ENCODE measurements around the gene SNX32.
A peak's percentile ranks its signal among the peaks of the same experiment; 100 is the strongest.

Gene SNX32

GRCh38 chr11:65857853-65858680 lies 24.3 kb downstream of the SNX32 start, which contains the start of gene CFL1:
Gene CFL1, minus strand, starts transcription at chr11:65858180. Its CDS starts 81 bp downstream, at chr11:65858099.
- DNase-seq, result peak; percentile 99

GRCh38 chr11:65858681-65859087 lies 24.9 kb downstream of the SNX32 start:
- no peak for DNase-seq

GRCh38 chr11:65859095-65859811 lies 25.5 kb downstream of the SNX32 start:
- DNase-seq, result peak; percentile 100

GRCh38 chr11:65859812-65860277 lies 26.1 kb downstream of the SNX32 start:
- no peak for DNase-seq

GRCh38 chr11:65860278-65861164 lies 26.8 kb downstream of the SNX32 start, which contains the start of gene MUS81:
Gene MUS81, plus strand, starts transcription at chr11:65860433. Its CDS starts 321 bp downstream, at chr11:65860754.
- DNase-seq, result peak; percentile 100

- no peak for DNase-seq
Measured at GRCh38 chr11:65861165-65861505, 27.4 kb downstream of the SNX32 start.

GRCh38 chr11:65861533-65862183 lies 27.9 kb downstream of the SNX32 start:
- no peak for DNase-seq

- no peak for DNase-seq
Measured at GRCh38 chr11:65862191-65862735, 28.5 kb downstream of the SNX32 start.

- DNase-seq, result no peak
Measured at GRCh38 chr11:65862941-65863888, 29.5 kb downstream of the SNX32 start.

- no peak for DNase-seq
Measured at GRCh38 chr11:65863889-65864705, 30.3 kb downstream of the SNX32 start.

- DNase-seq, result no peak
Measured at GRCh38 chr11:65864706-65865471, 31.1 kb downstream of the SNX32 start.

- DNase-seq, result no peak
Measured at GRCh38 chr11:65865550-65866172, 31.9 kb downstream of the SNX32 start.

GRCh38 chr11:65866509-65867283 lies 32.9 kb downstream of the SNX32 start:
- no peak for DNase-seq

- no peak for DNase-seq
Measured at GRCh38 chr11:65867284-65868071, 33.7 kb downstream of the SNX32 start.

- DNase-seq, result no peak
Measured at GRCh38 chr11:65868076-65868667, 34.4 kb downstream of the SNX32 start.

GRCh38 chr11:65868907-65869306 lies 35.1 kb downstream of the SNX32 start:
- DNase-seq, result no peak

All from fibroblast of skin of right biceps (primary cell).